IPS-20b (cell line): ENCODE results near the gene KDM4B.

Experiments used
- H3K27ac ChIP-seq: one replicate; pipeline ENCODE4 v1.5.1; 2013; ENCODE audit warnings: low read length
- H3K27me3 ChIP-seq: 2 replicates; pipeline ENCODE4 v1.6.1; 2013; ENCODE audit warnings: mild to moderate bottlenecking, low read length, inconsistent platforms; ENCODE audit not compliant: insufficient read depth
- H3K36me3 ChIP-seq: 2 replicates; pipeline ENCODE4 v1.6.1; 2013; ENCODE audit warnings: low read depth, mild to moderate bottlenecking, inconsistent platforms, low read length, moderate library complexity; ENCODE audit not compliant: insufficient read depth
- H3K4me1 ChIP-seq: 2 replicates; pipeline ENCODE4 v1.6.1; 2013; ENCODE audit warnings: mild to moderate bottlenecking, control low read depth, inconsistent platforms, low read length, moderate library complexity; ENCODE audit not compliant: insufficient read depth
- H3K4me3 ChIP-seq: 2 replicates; pipeline ENCODE4 v1.5.1; 2013; ENCODE audit warnings: mild to moderate bottlenecking, low read length, inconsistent platforms
- H3K9ac ChIP-seq: 2 replicates; pipeline ENCODE4 v1.6.1; 2013; ENCODE audit warnings: low read depth, mild to moderate bottlenecking, inconsistent platforms, low read length, moderate library complexity
- H3K9me3 ChIP-seq: 2 replicates; pipeline ENCODE4 v1.6.1; 2013; ENCODE audit warnings: mild to moderate bottlenecking, low read depth, low read length, inconsistent platforms; ENCODE audit not compliant: insufficient read depth

KDM4B gene

GRCh38 chr19:5141850-5142724, 173.2 kb downstream of the KDM4B start:
- no peak overlapping the region for H3K4me3 ChIP-seq
- no peaks in the 10 kb centered on the region for H3K4me1 ChIP-seq
- H3K36me3 ChIP-seq = peaks cover 13% of the 10 kb centered on the region
- no peaks in the 10 kb centered on the region for H3K9me3 ChIP-seq
- no peaks in the 10 kb centered on the region for H3K27me3 ChIP-seq
- H3K9ac ChIP-seq = no peak overlapping the region
- H3K27ac ChIP-seq = no peak overlapping the region

- Histone ChIP-seq H3K4me3 (no peak overlapping the region), H3K27me3 (no peaks in the 10 kb centered on the region), H3K4me1 (no peaks in the 10 kb centered on the region), H3K9me3 (no peaks in the 10 kb centered on the region), H3K36me3 (peaks cover 14% of the 10 kb centered on the region), H3K27ac (no peak overlapping the region), H3K9ac (no peak overlapping the region)
Measured at GRCh38 chr19:5142725-5143097, 173.8 kb downstream of the KDM4B start.

GRCh38 chr19:5143471-5144411, 174.8 kb downstream of the KDM4B start:
- H3K36me3 ChIP-seq = peaks cover 6% of the 10 kb centered on the region
- H3K27me3 ChIP-seq = no peaks in the 10 kb centered on the region
- no peak overlapping the region for H3K4me3 ChIP-seq
- no peak overlapping the region for H3K27ac ChIP-seq
- no peak overlapping the region for H3K9ac ChIP-seq
- H3K4me1 ChIP-seq = no peaks in the 10 kb centered on the region
- no peaks in the 10 kb centered on the region for H3K9me3 ChIP-seq

- H3K27ac ChIP-seq = no peak overlapping the region
- no peak overlapping the region for H3K9ac ChIP-seq
- H3K4me1 ChIP-seq = no peaks in the 10 kb centered on the region
- H3K4me3 ChIP-seq = no peak overlapping the region
- no peaks in the 10 kb centered on the region for H3K27me3 ChIP-seq
- H3K36me3 ChIP-seq = peaks cover 4% of the 10 kb centered on the region
- no peaks in the 10 kb centered on the region for H3K9me3 ChIP-seq
Measured at GRCh38 chr19:5144545-5145179, 175.7 kb downstream of the KDM4B start.

GRCh38 chr19:5145521-5146511, 176.9 kb downstream of the KDM4B start:
- peaks cover 4% of the 10 kb centered on the region for H3K36me3 ChIP-seq
- H3K4me3 ChIP-seq = no peak overlapping the region
- no peaks in the 10 kb centered on the region; the same call in 1 of the 2 replicates for H3K4me1 ChIP-seq

GRCh38 chr19:5147074-5147977, 178.4 kb downstream of the KDM4B start:
- Histone ChIP-seq H3K9me3 (no peaks in the 10 kb centered on the region), H3K36me3 (peaks cover 4% of the 10 kb centered on the region), H3K27ac (no peak overlapping the region), H3K27me3 (no peaks in the 10 kb centered on the region), H3K9ac (no peak overlapping the region), H3K4me3 (no peak overlapping the region), H3K4me1 (no peaks in the 10 kb centered on the region; the same call in 1 of the 2 replicates)

More at GRCh38 chr19:5145521-5146511, 176.9 kb downstream of the KDM4B start:
- no peak overlapping the region for H3K9ac ChIP-seq
- no peaks in the 10 kb centered on the region for H3K27me3 ChIP-seq
- H3K27ac ChIP-seq = no peak overlapping the region
- no peaks in the 10 kb centered on the region for H3K9me3 ChIP-seq

GRCh38 chr19:5147978-5148793, 179.3 kb downstream of the KDM4B start:
- H3K36me3 ChIP-seq = peaks cover 4% of the 10 kb centered on the region
- no peaks in the 10 kb centered on the region for H3K27me3 ChIP-seq
- no peaks in the 10 kb centered on the region; the same call in 1 of the 2 replicates for H3K4me1 ChIP-seq
- H3K27ac ChIP-seq = no peak overlapping the region
- no peak overlapping the region for H3K9ac ChIP-seq
- no peaks in the 10 kb centered on the region for H3K9me3 ChIP-seq
- H3K4me3 ChIP-seq = no peak overlapping the region

GRCh38 chr19:5148794-5149190, 179.9 kb downstream of the KDM4B start:
- peaks cover 4% of the 10 kb centered on the region; the same call in 1 of the 2 replicates for H3K36me3 ChIP-seq

GRCh38 chr19:5149508-5149907, 180.6 kb downstream of the KDM4B start:
- peaks cover 4% of the 10 kb centered on the region; the same call in 1 of the 2 replicates for H3K36me3 ChIP-seq
- no peak overlapping the region for H3K9ac ChIP-seq

More at GRCh38 chr19:5148794-5149190, 179.9 kb downstream of the KDM4B start:
- no peaks in the 10 kb centered on the region; the same call in 1 of the 2 replicates for H3K4me1 ChIP-seq
- H3K27ac ChIP-seq = no peak overlapping the region
- no peak overlapping the region for H3K9ac ChIP-seq
- no peak overlapping the region for H3K4me3 ChIP-seq
- no peaks in the 10 kb centered on the region for H3K27me3 ChIP-seq
- no peaks in the 10 kb centered on the region for H3K9me3 ChIP-seq

More at GRCh38 chr19:5149508-5149907, 180.6 kb downstream of the KDM4B start:
- Histone ChIP-seq H3K27me3 (no peaks in the 10 kb centered on the region), H3K9me3 (no peaks in the 10 kb centered on the region), H3K4me1 (no peaks in the 10 kb centered on the region; the same call in 1 of the 2 replicates), H3K27ac (no peak overlapping the region), H3K4me3 (no peak overlapping the region)
